K562 (cell line): ENCODE measurements around the gene SMCO4. TPM values are rescaled to one million over a fixed set of nuclear protein-coding genes. Genes with fewer than 3 reads are reported as not detected.

Source experiments
- ATAC-seq: fragments of 200-7000 bp; cut with Tn5 transposase; 3 replicates; pipeline ENCODE4 v1.9.1; 2020; ENCODE audit warnings: moderate library complexity
- BruUV-seq: library from RNA; stranded (reverse); fragments of 400-500 nt; replicated peaks from 2 replicates; lab custom pipeline; 2021; lab: Mats Ljungman, UMichigan
- CTCF ChIA-PET: fragments of 300-600 bp; formaldehyde crosslinking; extraction: SDS; loops from one replicate; lab custom pipeline; 2021; ENCODE audit warnings: low intra/inter-chr PET ratio; lab: Yijun Ruan, JAX
- POLR2A ChIA-PET: fragments of 300-600, 350-650 bp; sonication (Branson Sonifier 250); formaldehyde crosslinking; extraction: SDS; loops from one replicate; lab custom pipeline; 2021; ENCODE audit warnings: antibody characterized with exemption, inconsistent platforms; lab: Yijun Ruan, JAX
- DNase-seq, 4 experiments: peaks; one replicate each; pipeline versions ENCODE4 v3.0.0 to v3.0.0-alpha.2; 2011 to 2018; ENCODE audit warnings: low spot score in 3 of 4, mixed read lengths in 3 of 4; ENCODE audit errors: extremely low read depth in 1 of 4
- FAIRE-seq: peaks from 2 replicates; lab custom pipeline; 2011; peaks lifted over from hg19 to GRCh38; lab: Jason Lieb, UNC
- H2AFZ ChIP-seq: 2 replicates; pipeline ENCODE4 v1.6.0; 2011; ENCODE audit warnings: low read depth, low read length, control low read depth, inconsistent platforms
- H3K27ac ChIP-seq: fragments of 200-600 bp; 3 replicates; pipeline ENCODE4 v1.8.0; 2011; ENCODE audit warnings: low read depth, mild to moderate bottlenecking, control low read depth, inconsistent platforms, low read length, moderate library complexity, mixed read lengths; ENCODE audit errors: extremely low read depth
- H3K27me3 ChIP-seq, 2 experiments: fragments of 300-600 bp in 1 of 2; 2 replicates in 1 of 2; 3 replicates in 1 of 2; pipeline versions ENCODE4 v1.6.0 to v1.8.0; 2011; ENCODE audit warnings: inconsistent platforms in 2 of 2, low read length in 2 of 2, mild to moderate bottlenecking in 1 of 2, mixed read lengths in 1 of 2, moderate library complexity in 1 of 2; ENCODE audit not compliant: control insufficient read depth in 2 of 2, insufficient read depth in 2 of 2
- H3K36me3 ChIP-seq: fragments of 300-600 bp; 3 replicates; pipeline ENCODE4 v1.8.0; 2011; ENCODE audit warnings: mild to moderate bottlenecking, low read length, inconsistent platforms; ENCODE audit not compliant: control insufficient read depth, insufficient read depth
- H3K4me1 ChIP-seq, 2 experiments: fragments of 200-600 bp in 1 of 2; replicated peaks in 1 of 2; 2 replicates in 1 of 2; 3 replicates in 1 of 2; pipeline versions ENCODE4 v1.5.1 to v1.8.0; 2011; ENCODE audit warnings: inconsistent platforms in 2 of 2, low read length in 2 of 2, mild to moderate bottlenecking in 1 of 2, mixed read lengths in 1 of 2, moderate library complexity in 1 of 2; ENCODE audit not compliant: control insufficient read depth in 2 of 2, insufficient read depth in 2 of 2
- H3K4me2 ChIP-seq: 2 replicates; pipeline ENCODE4 v1.6.1; 2011; ENCODE audit warnings: low read length, control low read depth, inconsistent platforms, mixed read lengths; ENCODE audit not compliant: insufficient read depth
- H3K4me3 ChIP-seq: fragments of 200-600 bp; sonication (generic), shearing (Covaris generic); 2 replicates; pipeline ENCODE4 v1.5.1; 2016; ENCODE audit warnings: control low read depth, inconsistent platforms
- H3K79me2 ChIP-seq: fragments of 200-600 bp; 3 replicates; pipeline ENCODE4 v1.8.0; 2011; ENCODE audit warnings: low read length, inconsistent platforms; ENCODE audit not compliant: control insufficient read depth, insufficient read depth
- H3K9ac ChIP-seq, 2 experiments: 2 replicates each; pipeline versions ENCODE4 v1.6.0 to v1.6.1; 2011; ENCODE audit warnings: low read depth in 2 of 2, low read length in 2 of 2, control low read depth in 1 of 2, inconsistent platforms in 1 of 2, mild to moderate bottlenecking in 1 of 2, mixed read lengths in 1 of 2; ENCODE audit not compliant: insufficient read depth in 1 of 2
- H3K9me1 ChIP-seq: one replicate; pipeline ENCODE4 v1.6.0; 2011; ENCODE audit warnings: inconsistent platforms, mild to moderate bottlenecking, low read length, moderate library complexity; ENCODE audit not compliant: control insufficient read depth, insufficient read depth
- H3K9me3 ChIP-seq: replicated peaks from 2 replicates; pipeline ENCODE4 v1.5.1; 2011; ENCODE audit warnings: low read depth, low read length, inconsistent platforms; ENCODE audit not compliant: control insufficient read depth, insufficient read depth
- H4K20me1 ChIP-seq: replicated peaks from 2 replicates; pipeline ENCODE4 v1.6.1; 2011; ENCODE audit warnings: low read length, inconsistent platforms, mixed read lengths; ENCODE audit not compliant: control insufficient read depth, insufficient read depth
- CREB3 ChIP-seq: fragments of 450-650 bp; conservative IDR thresholded peaks from 2 replicates; pipeline ENCODE4 v1.6.1; 2016; ENCODE audit warnings: missing genetic modification characterization, low read depth, mild to moderate bottlenecking, missing compliant biosample characterization, moderate library complexity
- GABPB1 ChIP-seq: sonication (generic); formaldehyde crosslinking; IDR thresholded peaks from 2 replicates; pipeline ENCODE4 v1.8.0; 2022; ENCODE audit warnings: mild to moderate bottlenecking, missing genetic modification reagents
- MGA ChIP-seq: fragments of 450-650 bp; IDR thresholded peaks from 2 replicates; pipeline ENCODE4 v1.6.1; 2016; ENCODE audit warnings: mild to moderate bottlenecking, moderate library complexity
- NCOA4 ChIP-seq: fragments of 450-650 bp; IDR thresholded peaks from 2 replicates; pipeline ENCODE4 v1.6.1; 2018; ENCODE audit warnings: mild to moderate bottlenecking; ENCODE audit not compliant: partially characterized antibody
- PHF21A ChIP-seq: fragments of 450-650 bp; IDR thresholded peaks from 2 replicates; pipeline ENCODE4 v1.6.1; 2017; ENCODE audit warnings: low read depth, borderline replicate concordance
- SREBF1 ChIP-seq: fragments of 150-350 bp; IDR thresholded peaks from 2 replicates; pipeline ENCODE4 v1.6.1; 2014; ENCODE audit warnings: antibody characterized with exemption, low read depth, low read length, borderline replicate concordance
- TAF15 ChIP-seq: fragments of 200-400 bp; formaldehyde crosslinking; IDR thresholded peaks from 2 replicates; pipeline ENCODE4 v1.6.1; 2017; ENCODE audit warnings: mild to moderate bottlenecking, low read depth, low read length, moderate library complexity
- ZNF175 ChIP-seq: fragments of 200-800 bp; sonication (Bioruptor generic); IDR thresholded peaks from 2 replicates; pipeline ENCODE4 v1.6.1; 2016; ENCODE audit warnings: low read depth, mild to moderate bottlenecking, missing genetic modification characterization, missing compliant biosample characterization
- ZNF584 ChIP-seq: fragments of 200-800 bp; sonication (Bioruptor generic); IDR thresholded peaks from 2 replicates; pipeline ENCODE4 v1.6.1; 2016; ENCODE audit warnings: low read depth, mild to moderate bottlenecking, missing genetic modification characterization, missing compliant biosample characterization
- WGBS: fragments of 100-300 bp; shearing (Covaris generic); methylation state at CpG from one replicate; pipeline ENCODE4 v1.1.6; 2016; ENCODE audit warnings: low coverage, mixed read lengths; ENCODE audit not compliant: insufficient coverage; ENCODE audit errors: missing lambda C conversion rate; 5-methylcytosine and 5-hydroxymethylcytosine counted together
- in situ Hi-C: fragments of 300-500 bp; cut with MboI; formaldehyde crosslinking; loops from 4 replicates; pipeline ENCODE4 v1.15.0; 2018; ENCODE audit warnings: inconsistent platforms, mixed read lengths
- intact Hi-C: fragments of 100-400 bp; cut with micrococcal nuclease; formaldehyde crosslinking; loops from 2 replicates; pipeline ENCODE4 v1.14.2; 2022
- polyA plus RNA-seq, 8 experiments: library from polyadenylated mRNA; depleted of rRNA in 4 of 8; stranded (reverse) in 5 of 8; unstranded in 3 of 8; fragments of >200 nt; fragmentation: Nextera tagmentation in 2 of 8; fragmentation: Illumina TruSeq in 1 of 8; extraction: Ambion mirVana in 2 of 8; extraction: Trizol in 1 of 8; gene quantifications; 2 replicates each; pipeline versions ENCODE4 v1.2.1 to v1.2.3, GENCODE V29; 2011 to 2014; ENCODE audit warnings: inconsistent platforms in 1 of 8, missing spikeins in 1 of 8
- total RNA-seq, 7 experiments: library from RNA; depleted of rRNA in 6 of 7; stranded (reverse); fragments of >200 nt in 6 of 7; fragmentation: Illumina TruSeq in 2 of 7; extraction: Trizol in 2 of 7; gene quantifications; 2 replicates each; pipeline versions ENCODE4 v1.2.1 to v1.2.3, GENCODE V29; 2011 to 2021; ENCODE audit warnings: low replicate concordance in 1 of 7

Gene SMCO4
- total and polyA plus RNA-seq, 9 of the 15 experiments (the other 6 are each of a cell fraction or from before 2014, with no cell fraction given): 1.8 to 27.8 (median 15.3) TPM

GRCh38 chr11:93574638-93575220, 31.5 kb upstream of the SMCO4 start:
- no peaks in the 10 kb centered on the region for H3K9me1 ChIP-seq
- ChIA-PET POLR2A (interaction anchor here (0.7 kb wide), 1 partner anchor 31 kb away, joined by 3 read pairs; no protein-coding TSS in a partner anchor), CTCF (no interaction called here)
- no peak overlapping the region for H3K4me3 ChIP-seq
- H3K79me2 ChIP-seq: no peaks in the 10 kb centered on the region
- in situ Hi-C loops (no loop called here), intact Hi-C loops (no loop called here)
- WGBS: 0% methylated on average over 2 of the region's 2 CpGs
- H2AFZ ChIP-seq: no peak overlapping the region
- no peaks in the 10 kb centered on the region for H3K36me3 ChIP-seq
- H3K9ac ChIP-seq: no peak overlapping the region
- H3K9me3 ChIP-seq: no peaks in the 10 kb centered on the region
- BruUV-seq: no TSS peak
- H3K4me1 ChIP-seq: no peaks in the 10 kb centered on the region
- H4K20me1 ChIP-seq: no peaks in the 10 kb centered on the region
- H3K27me3 ChIP-seq: no peaks in the 10 kb centered on the region; a peak in 1 of 5 replicates
- no peak overlapping the region for H3K27ac ChIP-seq
- ATAC-seq: no peak
- FAIRE-seq: no peak
- H3K4me2 ChIP-seq: no peak overlapping the region
- no peak for DNase-seq
- TF ChIP-seq MGA (no peak), ZNF175 (CRISPR knock-in tag) (no peak), PHF21A (no peak), CREB3 (tag) (no peak), ZNF584 (no peak), NCOA4 (no peak), GABPB1 (CRISPR knock-in tag) (no peak), SREBF1 (no peak), TAF15 (no peak)
